Fibroblast of the aortic adventitia (primary cell): Measurements from ENCODE around the gene RSPRY1. TPM values are rescaled to one million over a fixed set of nuclear protein-coding genes. Genes with fewer than 3 reads are reported as not detected.

Source experiments
- DNase-seq: peaks from one replicate; pipeline ENCODE4 v3.0.0-alpha.2; 2010; ENCODE audit warnings: low read depth
- H3K4me3 ChIP-seq: 2 replicates; pipeline ENCODE4 v1.5.1; 2011; ENCODE audit warnings: low read depth, mild to moderate bottlenecking, control low read depth, low read length, moderate library complexity
- total RNA-seq: library from RNA; depleted of rRNA; stranded (reverse); fragments of >200 nt; gene quantifications from 2 replicates; pipeline ENCODE4 v1.2.3, GENCODE V29; 2012; ENCODE audit warnings: low replicate concordance
- TF ChIP-seq, protein P1 (sequence below): IDR thresholded peaks from 2 replicates; pipeline ENCODE4 v1.5.1; 2011; ENCODE audit warnings: mild to moderate bottlenecking, low read length, control low read depth, inconsistent platforms; ENCODE audit not compliant: insufficient read depth

RSPRY1 gene
- total RNA-seq, 1 donor, result 49.8 TPM

- no peak overlapping the region for H3K4me3 ChIP-seq
- DNase-seq, result peak; percentile 67
- TF ChIP-seq, protein P1, sequence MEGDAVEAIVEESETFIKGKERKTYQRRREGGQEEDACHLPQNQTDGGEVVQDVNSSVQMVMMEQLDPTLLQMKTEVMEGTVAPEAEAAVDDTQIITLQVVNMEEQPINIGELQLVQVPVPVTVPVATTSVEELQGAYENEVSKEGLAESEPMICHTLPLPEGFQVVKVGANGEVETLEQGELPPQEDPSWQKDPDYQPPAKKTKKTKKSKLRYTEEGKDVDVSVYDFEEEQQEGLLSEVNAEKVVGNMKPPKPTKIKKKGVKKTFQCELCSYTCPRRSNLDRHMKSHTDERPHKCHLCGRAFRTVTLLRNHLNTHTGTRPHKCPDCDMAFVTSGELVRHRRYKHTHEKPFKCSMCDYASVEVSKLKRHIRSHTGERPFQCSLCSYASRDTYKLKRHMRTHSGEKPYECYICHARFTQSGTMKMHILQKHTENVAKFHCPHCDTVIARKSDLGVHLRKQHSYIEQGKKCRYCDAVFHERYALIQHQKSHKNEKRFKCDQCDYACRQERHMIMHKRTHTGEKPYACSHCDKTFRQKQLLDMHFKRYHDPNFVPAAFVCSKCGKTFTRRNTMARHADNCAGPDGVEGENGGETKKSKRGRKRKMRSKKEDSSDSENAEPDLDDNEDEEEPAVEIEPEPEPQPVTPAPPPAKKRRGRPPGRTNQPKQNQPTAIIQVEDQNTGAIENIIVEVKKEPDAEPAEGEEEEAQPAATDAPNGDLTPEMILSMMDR, result no peak
These were observed 10.2 kb upstream of the RSPRY1 start for GRCh38 chr16:57175896-57176295.

DNA sequence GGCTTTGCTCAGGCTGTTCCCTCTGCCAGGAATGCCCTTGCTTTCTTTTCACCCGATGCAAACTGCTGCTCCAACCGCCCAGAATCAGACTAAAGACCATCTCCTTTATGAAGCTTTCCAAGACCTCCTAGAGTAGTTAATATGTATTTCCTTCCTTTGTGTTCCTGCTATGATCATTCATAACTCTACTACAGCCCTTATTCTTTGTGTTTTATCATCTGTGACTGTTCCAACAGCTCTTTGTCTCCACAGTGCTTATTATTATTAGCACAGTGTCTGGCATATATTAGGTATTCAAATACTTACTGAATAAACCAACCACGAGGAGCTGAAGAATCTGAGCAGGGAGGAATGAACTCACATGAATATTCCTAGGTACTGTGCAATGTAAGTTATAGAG, 7.9 kb upstream of the RSPRY1 start:
- TF ChIP-seq, protein P1, result no peak
- no peak overlapping the region for H3K4me3 ChIP-seq
- DNase-seq, result no peak

DNA sequence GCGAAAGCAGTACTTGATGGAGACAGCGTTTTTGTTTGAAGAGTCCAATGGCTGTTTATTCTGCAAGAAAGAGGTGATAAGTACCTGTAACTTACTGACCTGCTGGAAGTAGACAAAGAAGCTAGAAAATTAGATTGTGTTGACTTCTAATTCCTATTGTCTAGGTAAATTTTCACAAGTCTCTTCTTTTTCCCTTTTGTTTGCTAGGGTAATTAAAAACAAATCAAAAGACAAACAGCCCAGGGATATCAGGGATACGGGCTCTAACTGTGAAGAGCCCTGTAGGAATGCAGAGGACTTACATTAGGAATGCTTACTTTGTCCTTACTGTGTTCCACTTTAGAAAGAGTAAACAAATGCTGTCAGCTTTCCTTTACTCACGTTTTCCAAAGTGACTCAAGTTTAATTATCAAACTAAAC, 7.3 kb upstream of the RSPRY1 start:
- TF ChIP-seq, protein P1, result no peak
- no peak for DNase-seq
- no peak overlapping the region for H3K4me3 ChIP-seq

DNA sequence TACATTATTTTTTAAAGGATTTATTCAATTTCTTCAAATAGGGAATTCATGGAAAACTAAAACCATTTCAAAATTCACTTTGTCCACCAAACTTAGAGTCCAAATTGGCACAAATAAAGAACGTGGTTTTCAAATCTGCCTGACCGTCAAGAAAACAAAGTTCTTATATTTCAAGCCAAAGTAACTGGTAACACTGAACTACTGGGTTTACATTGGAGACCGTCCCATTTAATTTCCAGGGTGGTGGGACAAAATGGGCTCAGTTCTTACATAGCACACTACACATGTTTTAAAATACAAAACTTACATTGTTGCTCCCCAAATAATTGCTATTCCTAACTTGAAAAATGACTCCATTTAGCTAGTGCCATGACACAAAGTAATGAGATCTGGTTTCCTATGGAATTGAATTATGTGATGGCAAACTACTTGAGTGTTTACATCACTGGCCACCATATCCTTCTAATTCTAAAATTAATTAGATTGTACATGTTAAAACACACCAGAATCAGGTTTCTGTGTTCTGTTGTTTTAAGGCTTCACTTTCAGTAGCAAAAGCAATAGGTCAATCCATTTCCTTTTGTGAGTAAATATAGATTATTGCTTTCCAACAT, 6.8 kb upstream of the RSPRY1 start:
- H3K4me3 ChIP-seq, result no peak overlapping the region
- TF ChIP-seq, protein P1, result no peak
- DNase-seq, result no peak

- DNase-seq, result no peak
- TF ChIP-seq, protein P1, result no peak
- H3K4me3 ChIP-seq, result no peak overlapping the region
These were observed 2.0 kb upstream of the RSPRY1 start for GRCh38 chr16:57184113-57184512.

DNA sequence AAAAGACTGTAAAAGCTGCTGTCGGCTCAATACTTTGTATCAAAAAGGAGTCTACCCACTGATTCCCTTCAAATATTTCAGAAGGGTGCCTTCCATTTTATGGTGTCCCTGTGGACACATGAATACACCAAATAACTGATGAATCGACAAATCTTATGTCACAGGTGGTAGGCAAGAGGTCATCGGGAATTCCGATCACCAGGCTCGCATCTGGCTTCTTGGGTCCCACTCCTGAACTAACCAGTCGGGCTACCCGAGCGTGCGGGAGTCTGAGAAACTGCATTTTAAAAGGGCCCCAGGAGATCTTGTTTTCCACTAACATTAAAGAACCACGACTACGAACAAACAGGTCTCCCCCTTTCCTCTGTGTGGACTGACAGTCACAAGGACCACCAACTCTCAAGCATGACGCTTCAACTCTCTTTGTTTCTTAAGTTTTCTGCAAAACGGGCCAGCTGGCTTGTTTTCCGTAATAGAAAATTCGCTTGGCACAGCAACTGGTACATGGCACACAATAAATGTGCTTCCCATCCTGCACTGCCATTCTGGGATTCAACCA, 1.2 kb upstream of the RSPRY1 start:
- TF ChIP-seq, protein P1, result no peak
- DNase-seq, result no peak
- peak overlapping the region; percentile 92 for H3K4me3 ChIP-seq
